Transverse colon (tissue), 3 donors: Measurements from ENCODE around the gene GLYR1.

Experiments
- CTCF ChIP-seq, 5 experiments: fragments of 200-600 bp in 3 of 5; fragments of 450-650 bp in 2 of 5; sonication (generic) in 3 of 5; IDR thresholded peaks; 1 replicate in 2 of 5; 2 replicates in 3 of 5; pipeline ENCODE4 v1.5.1; 2016 to 2017; ENCODE audit warnings: antibody characterized with exemption in 5 of 5, inconsistent platforms in 3 of 5, mild to moderate bottlenecking in 2 of 5, moderate library complexity in 1 of 5
- EP300 ChIP-seq: sonication (generic); formaldehyde crosslinking; IDR thresholded peaks from one replicate; pipeline ENCODE4 v1.6.1; 2017; ENCODE audit warnings: antibody characterized with exemption, low read depth

GRCh38 chr16:4859900-4860255 is 12.8 kb upstream of the GLYR1 start:
- TF ChIP-seq CTCF (IDR thresholded peaks at IDR 0.05) = no peak
- TF ChIP-seq EP300 = no peak
